Measurements from ENCODE around the gene AUH. TPM values are rescaled to one million over a fixed set of nuclear protein-coding genes. Genes with fewer than 3 reads are reported as not detected.

Gene AUH
- total RNA-seq, 2 donors from 2014 or later: 27.4 to 36.1 TPM

GRCh38 chr9:91240596-91241165, 121.0 kb downstream of the AUH start:
- H3K9me3 ChIP-seq: no peaks in the 10 kb centered on the region
- no peaks in the 10 kb centered on the region for H3K4me1 ChIP-seq (ENCODE audit: control insufficient read depth in 1 of 2, low read depth in 2 of 2)
- no peaks in the 10 kb centered on the region for H3K27me3 ChIP-seq (replicated peaks; ENCODE audit: insufficient read depth)
- no peaks in the 10 kb centered on the region for H3K36me3 ChIP-seq
- no peak for TF ChIP-seq CTCF (IDR thresholded peaks at IDR 0.05)
- no peak for DNase-seq (ENCODE audit: low spot score)
- ATAC-seq (ENCODE audit: insufficient number of reproducible peaks, low FRiP score, low read depth): no peak
- no peak overlapping the region for H3K4me3 ChIP-seq
- H3K27ac ChIP-seq: no peak overlapping the region

- H3K9me3 ChIP-seq: no peaks in the 10 kb centered on the region
- H3K27me3 ChIP-seq (replicated peaks; ENCODE audit: insufficient read depth): no peaks in the 10 kb centered on the region
- ATAC-seq (ENCODE audit: insufficient number of reproducible peaks, low FRiP score, low read depth) (no peak), DNase-seq (ENCODE audit: low spot score) (no peak)
- no peak overlapping the region for H3K4me3 ChIP-seq
- no peaks in the 10 kb centered on the region for H3K4me1 ChIP-seq (ENCODE audit: control insufficient read depth in 1 of 2, low read depth in 2 of 2)
- no peak overlapping the region for H3K27ac ChIP-seq
- TF ChIP-seq CTCF (IDR thresholded peaks at IDR 0.05): no peak
- H3K36me3 ChIP-seq: no peaks in the 10 kb centered on the region
Observed at GRCh38 chr9:91239367-91240111, 122.2 kb downstream of the AUH start.

- Histone ChIP-seq H3K27me3 (replicated peaks; ENCODE audit: insufficient read depth) (no peaks in the 10 kb centered on the region), H3K36me3 (no peaks in the 10 kb centered on the region), H3K4me1 (ENCODE audit: control insufficient read depth in 1 of 2, low read depth in 2 of 2) (no peaks in the 10 kb centered on the region), H3K27ac (no peak overlapping the region), H3K9me3 (no peaks in the 10 kb centered on the region), H3K4me3 (no peak overlapping the region)
- DNase-seq (ENCODE audit: low spot score) (no peak), ATAC-seq (ENCODE audit: insufficient number of reproducible peaks, low FRiP score, low read depth) (no peak)
- no peak for TF ChIP-seq CTCF (IDR thresholded peaks at IDR 0.05)
Observed at GRCh38 chr9:91234523-91234922, 127.2 kb downstream of the AUH start.

GRCh38 chr9:91231619-91232018, 130.1 kb downstream of the AUH start:
- H3K9me3 ChIP-seq: no peaks in the 10 kb centered on the region
- ATAC-seq (ENCODE audit: insufficient number of reproducible peaks, low FRiP score, low read depth) (no peak), DNase-seq (ENCODE audit: low spot score) (no peak)
- no peak for TF ChIP-seq CTCF (IDR thresholded peaks at IDR 0.05)
- H3K4me3 ChIP-seq: no peak overlapping the region
- no peak overlapping the region for H3K27ac ChIP-seq
- H3K36me3 ChIP-seq: no peaks in the 10 kb centered on the region
- no peaks in the 10 kb centered on the region for H3K4me1 ChIP-seq (ENCODE audit: control insufficient read depth in 1 of 2, low read depth in 2 of 2)
- no peaks in the 10 kb centered on the region for H3K27me3 ChIP-seq (replicated peaks; ENCODE audit: insufficient read depth)

- no peak for TF ChIP-seq CTCF (IDR thresholded peaks at IDR 0.05)
- no peak for ATAC-seq (ENCODE audit: insufficient number of reproducible peaks, low FRiP score, low read depth)
- no peak overlapping the region for H3K27ac ChIP-seq
- H3K9me3 ChIP-seq: no peaks in the 10 kb centered on the region
- no peak overlapping the region for H3K4me3 ChIP-seq
- no peaks in the 10 kb centered on the region for H3K36me3 ChIP-seq
- H3K27me3 ChIP-seq (replicated peaks; ENCODE audit: insufficient read depth): no peaks in the 10 kb centered on the region
- H3K4me1 ChIP-seq (ENCODE audit: control insufficient read depth in 1 of 2, low read depth in 2 of 2): no peaks in the 10 kb centered on the region
- no peak for DNase-seq (ENCODE audit: low spot score)
Observed at GRCh38 chr9:91223000-91223399, 138.7 kb downstream of the AUH start.

Measured in thoracic aorta (tissue), 2 donors.